HG03354 (cell line): ENCODE measurements around the gene ZDHHC9.
A peak's percentile ranks its signal among the peaks of the same experiment; 100 is the strongest.

Experiments
- ATAC-seq: cut with Tn5 transposase; IDR thresholded peaks from one replicate; pipeline ENCODE4 v1.9.1; 2021; ENCODE audit warnings: mild to moderate bottlenecking; ENCODE audit not compliant: unreplicated experiment, poor library complexity, severe bottlenecking

ZDHHC9 gene

GRCh38 chrX:129823522-129823921 is 20.2 kb downstream of the ZDHHC9 start:
- no peak for ATAC-seq

- peak; percentile 60 for ATAC-seq
Measured at GRCh38 chrX:129823115-129823514, 20.6 kb downstream of the ZDHHC9 start.

GRCh38 chrX:129818123-129818522 is 25.6 kb downstream of the ZDHHC9 start:
- no peak for ATAC-seq

GRCh38 chrX:129813662-129814368 is 29.9 kb downstream of the ZDHHC9 start:
- ATAC-seq: no peak

- ATAC-seq: no peak
Measured at GRCh38 chrX:129808829-129809796, 34.6 kb downstream of the ZDHHC9 start.

- no peak for ATAC-seq
Measured at GRCh38 chrX:129808158-129808828, 35.4 kb downstream of the ZDHHC9 start.

- no peak for ATAC-seq
Measured at GRCh38 chrX:129804806-129805205, 38.9 kb downstream of the ZDHHC9 start.

- no peak for ATAC-seq
Measured at GRCh38 chrX:129802863-129803262, 40.8 kb downstream of the ZDHHC9 start.

- ATAC-seq: no peak
Measured at GRCh38 chrX:129800186-129800585, 43.5 kb downstream of the ZDHHC9 start.

- ATAC-seq: no peak
Measured at GRCh38 chrX:129798888-129799287, 44.8 kb downstream of the ZDHHC9 start.

GRCh38 chrX:129798456-129798855 is 45.2 kb downstream of the ZDHHC9 start:
- ATAC-seq: no peak

GRCh38 chrX:129797251-129797906 is 46.3 kb downstream of the ZDHHC9 start:
- ATAC-seq: no peak

GRCh38 chrX:129795584-129795983 is 48.1 kb downstream of the ZDHHC9 start:
- ATAC-seq: no peak

GRCh38 chrX:129793604-129794191 is 50.0 kb downstream of the ZDHHC9 start:
- no peak for ATAC-seq

- no peak for ATAC-seq
Measured at GRCh38 chrX:129792586-129793291, 50.9 kb downstream of the ZDHHC9 start.

- ATAC-seq: no peak
Measured at GRCh38 chrX:129791961-129792570, 51.6 kb downstream of the ZDHHC9 start.

GRCh38 chrX:129791336-129791735 is 52.4 kb downstream of the ZDHHC9 start:
- no peak for ATAC-seq

GRCh38 chrX:129790808-129791207 is 52.9 kb downstream of the ZDHHC9 start:
- ATAC-seq: no peak
